ENCODE measurements around the gene OR10A2. TPM values are rescaled to one million over a fixed set of nuclear protein-coding genes. Genes with fewer than 3 reads are reported as not detected.

OR10A2 gene
- total RNA-seq, 2 experiments from 2014 or later = not detected

- no peak overlapping the region for H3K4me3 Mint-ChIP-seq
- H3K27me3 Mint-ChIP-seq = peaks cover 6% of the 10 kb centered on the region
- peaks cover 8% of the 10 kb centered on the region for H3K4me1 Mint-ChIP-seq (ENCODE audit: low read depth)
- TF ChIP-seq CTCF (IDR thresholded peaks at IDR 0.05) = no peak
- intact Hi-C loops (cut with micrococcal nuclease) = no loop called here
- ATAC-seq = no peak
- no peak for DNase-seq
- CTCF ChIA-PET = interaction anchor here (0.8 to 1.5 kb wide), 2 partner anchors 15 to 44 kb away, joined by 3 to 4 read pairs; no protein-coding TSS in a partner anchor
- POLR2A ChIA-PET = no interaction called here
- H3K9me3 Mint-ChIP-seq = peaks cover 15% of the 10 kb centered on the region
- no peaks in the 10 kb centered on the region for H3K36me3 Mint-ChIP-seq (ENCODE audit: low read depth)
- H3K27ac Mint-ChIP-seq = no peak overlapping the region
Observed at GRCh38 chr11:6855971-6856541, 6.8 kb upstream of the OR10A2 start.

GRCh38 chr11:6856871-6857270 is 6.0 kb upstream of the OR10A2 start:
- Mint-ChIP-seq H3K4me1 (ENCODE audit: low read depth) (peaks cover 8% of the 10 kb centered on the region), H3K27me3 (peaks cover 12% of the 10 kb centered on the region), H3K4me3 (no peak overlapping the region), H3K27ac (no peak overlapping the region), H3K9me3 (peaks cover 10% of the 10 kb centered on the region), H3K36me3 (ENCODE audit: low read depth) (no peaks in the 10 kb centered on the region)
- no peak for DNase-seq
- POLR2A ChIA-PET = no interaction called here
- CTCF ChIA-PET = no interaction called here
- TF ChIP-seq CTCF (IDR thresholded peaks at IDR 0.05) = no peak
- intact Hi-C loops (cut with micrococcal nuclease) = no loop called here
- peak; percentile 83 for ATAC-seq

- ChIA-PET CTCF (interaction anchor here (0.6 kb wide), 1 partner anchor 46 kb away, joined by 3 read pairs; no protein-coding TSS in a partner anchor), POLR2A (no interaction called here)
- Mint-ChIP-seq H3K9me3 (peaks cover 3% of the 10 kb centered on the region), H3K4me1 (ENCODE audit: low read depth) (no peaks in the 10 kb centered on the region), H3K4me3 (no peak overlapping the region), H3K36me3 (ENCODE audit: low read depth) (no peaks in the 10 kb centered on the region), H3K27me3 (peaks cover 16% of the 10 kb centered on the region), H3K27ac (no peak overlapping the region)
- DNase-seq (no peak), ATAC-seq (no peak)
- no peak for TF ChIP-seq CTCF (IDR thresholded peaks at IDR 0.05)
- intact Hi-C loops (cut with micrococcal nuclease) = no loop called here
Observed at GRCh38 chr11:6864438-6864837, 1.6 kb downstream of the OR10A2 start.

- H3K4me3 Mint-ChIP-seq = no peak overlapping the region
- ChIA-PET CTCF (interaction anchor here (1.2 kb wide), 1 partner anchor 16 kb away, joined by 3 read pairs; no protein-coding TSS in a partner anchor), POLR2A (no interaction called here)
- intact Hi-C loops (cut with micrococcal nuclease) = no loop called here
- H3K27me3 Mint-ChIP-seq = peaks cover 8% of the 10 kb centered on the region
- H3K4me1 Mint-ChIP-seq (ENCODE audit: low read depth) = no peaks in the 10 kb centered on the region
- no peak for DNase-seq
- no peak for TF ChIP-seq CTCF (IDR thresholded peaks at IDR 0.05)
- no peak overlapping the region for H3K27ac Mint-ChIP-seq
- no peak for ATAC-seq
- no peaks in the 10 kb centered on the region for H3K36me3 Mint-ChIP-seq (ENCODE audit: low read depth)
- no peaks in the 10 kb centered on the region for H3K9me3 Mint-ChIP-seq
Observed at GRCh38 chr11:6871278-6871677, 8.4 kb downstream of the OR10A2 start.

GRCh38 chr11:6875761-6876160 is 12.9 kb downstream of the OR10A2 start:
- ChIA-PET POLR2A (interaction anchor here (1.2 kb wide), 1 partner anchor 28 kb away, joined by 3 read pairs; no protein-coding TSS in a partner anchor), CTCF (no interaction called here)
- Mint-ChIP-seq H3K9me3 (no peaks in the 10 kb centered on the region), H3K4me3 (no peak overlapping the region), H3K27ac (no peak overlapping the region), H3K36me3 (ENCODE audit: low read depth) (no peaks in the 10 kb centered on the region), H3K27me3 (peaks cover 9% of the 10 kb centered on the region), H3K4me1 (ENCODE audit: low read depth) (no peaks in the 10 kb centered on the region)
- DNase-seq (no peak), ATAC-seq (no peak)
- intact Hi-C loops (cut with micrococcal nuclease) = no loop called here
- TF ChIP-seq CTCF (IDR thresholded peaks at IDR 0.05) = no peak

All from activated CD8-positive, alpha-beta T cell treated with anti-CD3 and anti-CD28 coated beads for 36 hours (primary cell).